ENCODE data around the gene GEMIN4.

DNA sequence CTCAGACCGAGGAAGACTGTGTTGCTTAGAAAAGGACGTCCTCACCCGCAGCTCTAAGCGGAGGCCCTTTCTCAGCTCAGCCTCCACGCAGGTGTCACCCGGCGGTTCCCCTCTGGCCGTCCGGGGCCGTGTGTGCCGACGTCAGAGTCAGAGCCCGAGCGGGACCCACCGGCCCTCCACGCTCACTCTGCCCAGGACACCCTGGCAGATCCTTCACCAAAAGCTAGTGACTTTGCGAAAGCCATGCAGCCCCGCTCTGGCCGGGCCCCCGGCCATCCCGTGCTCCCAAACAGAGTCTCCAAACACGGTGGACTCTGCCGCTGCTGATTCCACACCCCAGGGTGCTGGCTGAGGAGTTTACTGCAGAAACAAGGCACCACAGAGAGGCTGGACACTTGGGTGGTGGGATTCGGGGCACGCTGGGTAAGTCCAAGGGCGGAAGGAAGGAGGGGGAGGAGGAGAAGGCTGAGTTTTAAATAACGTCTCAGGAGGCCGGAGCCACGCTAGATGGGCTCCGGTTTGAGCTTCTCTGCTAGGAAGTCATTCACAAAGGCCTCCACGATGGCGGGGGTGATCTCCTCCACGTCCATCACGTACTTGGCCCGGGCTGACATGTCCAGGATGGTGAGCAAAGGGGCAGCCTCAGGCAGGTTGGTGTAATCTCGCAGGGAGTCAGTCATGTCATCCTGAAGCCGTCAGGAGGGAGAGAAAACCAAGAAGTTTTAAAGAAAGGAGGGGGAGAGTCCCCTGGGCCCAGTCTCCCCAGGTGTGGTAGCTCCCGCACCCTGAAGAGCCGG lies 48.6 kb upstream of the GEMIN4 start:
- TF ChIP-seq, protein P1, sequence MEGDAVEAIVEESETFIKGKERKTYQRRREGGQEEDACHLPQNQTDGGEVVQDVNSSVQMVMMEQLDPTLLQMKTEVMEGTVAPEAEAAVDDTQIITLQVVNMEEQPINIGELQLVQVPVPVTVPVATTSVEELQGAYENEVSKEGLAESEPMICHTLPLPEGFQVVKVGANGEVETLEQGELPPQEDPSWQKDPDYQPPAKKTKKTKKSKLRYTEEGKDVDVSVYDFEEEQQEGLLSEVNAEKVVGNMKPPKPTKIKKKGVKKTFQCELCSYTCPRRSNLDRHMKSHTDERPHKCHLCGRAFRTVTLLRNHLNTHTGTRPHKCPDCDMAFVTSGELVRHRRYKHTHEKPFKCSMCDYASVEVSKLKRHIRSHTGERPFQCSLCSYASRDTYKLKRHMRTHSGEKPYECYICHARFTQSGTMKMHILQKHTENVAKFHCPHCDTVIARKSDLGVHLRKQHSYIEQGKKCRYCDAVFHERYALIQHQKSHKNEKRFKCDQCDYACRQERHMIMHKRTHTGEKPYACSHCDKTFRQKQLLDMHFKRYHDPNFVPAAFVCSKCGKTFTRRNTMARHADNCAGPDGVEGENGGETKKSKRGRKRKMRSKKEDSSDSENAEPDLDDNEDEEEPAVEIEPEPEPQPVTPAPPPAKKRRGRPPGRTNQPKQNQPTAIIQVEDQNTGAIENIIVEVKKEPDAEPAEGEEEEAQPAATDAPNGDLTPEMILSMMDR (IDR thresholded peaks at IDR 0.05), result no peak
- TF ChIP-seq EZH2phosphoT487 (IDR thresholded peaks at IDR 0.05), result no peak

Data from neural progenitor cell (in vitro differentiated cells).